Measurements from ENCODE around the gene AIFM2. TPM values are rescaled to one million over a fixed set of nuclear protein-coding genes. Genes with fewer than 3 reads are reported as not detected.
A peak's percentile ranks its signal among the peaks of the same experiment; 100 is the strongest.

The AIFM2 gene
- total RNA-seq, 1 experiment from 2014 or later = 16.6 TPM

DNA sequence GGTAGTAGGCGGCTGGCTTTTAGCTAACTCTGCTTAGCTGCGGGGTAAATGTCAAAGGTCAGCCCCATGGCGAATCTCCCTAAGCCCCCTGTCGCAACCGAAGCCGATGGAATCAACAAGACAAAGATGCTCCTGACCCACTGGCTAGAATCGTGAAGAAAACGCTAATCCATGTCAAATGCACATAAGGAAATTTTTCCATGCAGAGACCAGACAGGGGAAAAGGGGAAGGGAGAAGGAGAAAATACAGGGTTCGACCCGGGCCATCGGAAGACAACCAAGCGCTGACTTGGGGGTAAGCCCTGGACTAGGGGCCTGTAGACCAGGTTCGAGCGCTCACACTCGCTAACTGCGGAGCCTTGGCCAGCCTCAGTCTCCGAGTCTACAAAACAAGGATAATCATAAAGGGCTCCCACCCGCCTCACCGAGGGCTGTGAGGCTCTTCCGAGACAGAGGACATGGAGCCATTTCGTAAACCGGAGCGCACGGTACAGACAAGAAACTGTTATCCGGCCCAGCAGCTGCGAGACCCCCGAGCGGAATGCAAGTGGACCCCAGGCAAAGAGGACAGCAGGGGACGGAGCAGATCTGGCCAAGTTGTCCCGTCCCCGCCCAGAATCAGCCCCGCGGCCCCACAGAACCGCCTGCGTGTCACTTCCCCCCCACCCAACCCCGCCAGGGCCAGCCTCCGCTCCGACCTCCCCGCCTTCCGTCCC is 37.2 kb upstream of the AIFM2 start:
- DNase-seq (ENCODE audit: low read depth, low spot score) (no peak), ATAC-seq (peak; percentile 46)
- H3K36me3 ChIP-seq (ENCODE audit: control insufficient read depth, insufficient read depth, low read length) = peaks cover 9% of the 10 kb centered on the region; the same call in 1 of the 2 replicates
- no peaks in the 10 kb centered on the region for H3K9me3 ChIP-seq (ENCODE audit: control insufficient read depth, insufficient read depth, low read depth, low read length)
- in situ Hi-C loops (cut with HindIII; ENCODE audit: low pct_unique_long_range_greater_than_20kb, low sequenced_read_pairs) = no loop called here
- intact Hi-C loops (cut with micrococcal nuclease; ENCODE audit: unreplicated experiment) = no loop called here
- H3K27me3 ChIP-seq (ENCODE audit: control insufficient read depth, insufficient read depth, low read length) = no peaks in the 10 kb centered on the region
- CTCF ChIA-PET = interaction anchor here (0.6 to 1.0 kb wide), 2 partner anchors 23 to 218 kb away, joined by 3 to 5 read pairs; partner anchors contain the start of gene TYSND1
- BruUV-seq (replicated peaks) = no TSS peak
- peak overlapping the region; percentile 91 for H3K27ac ChIP-seq (ENCODE audit: low read length)
- H3K4me3 ChIP-seq (ENCODE audit: low read depth in 2 of 2, low read length in 2 of 2) = peak overlapping the region; percentile 97
- peaks cover 26% of the 10 kb centered on the region for H3K4me1 ChIP-seq (ENCODE audit: control insufficient read depth, insufficient read depth, low read length)
- TF ChIP-seq, protein P1, sequence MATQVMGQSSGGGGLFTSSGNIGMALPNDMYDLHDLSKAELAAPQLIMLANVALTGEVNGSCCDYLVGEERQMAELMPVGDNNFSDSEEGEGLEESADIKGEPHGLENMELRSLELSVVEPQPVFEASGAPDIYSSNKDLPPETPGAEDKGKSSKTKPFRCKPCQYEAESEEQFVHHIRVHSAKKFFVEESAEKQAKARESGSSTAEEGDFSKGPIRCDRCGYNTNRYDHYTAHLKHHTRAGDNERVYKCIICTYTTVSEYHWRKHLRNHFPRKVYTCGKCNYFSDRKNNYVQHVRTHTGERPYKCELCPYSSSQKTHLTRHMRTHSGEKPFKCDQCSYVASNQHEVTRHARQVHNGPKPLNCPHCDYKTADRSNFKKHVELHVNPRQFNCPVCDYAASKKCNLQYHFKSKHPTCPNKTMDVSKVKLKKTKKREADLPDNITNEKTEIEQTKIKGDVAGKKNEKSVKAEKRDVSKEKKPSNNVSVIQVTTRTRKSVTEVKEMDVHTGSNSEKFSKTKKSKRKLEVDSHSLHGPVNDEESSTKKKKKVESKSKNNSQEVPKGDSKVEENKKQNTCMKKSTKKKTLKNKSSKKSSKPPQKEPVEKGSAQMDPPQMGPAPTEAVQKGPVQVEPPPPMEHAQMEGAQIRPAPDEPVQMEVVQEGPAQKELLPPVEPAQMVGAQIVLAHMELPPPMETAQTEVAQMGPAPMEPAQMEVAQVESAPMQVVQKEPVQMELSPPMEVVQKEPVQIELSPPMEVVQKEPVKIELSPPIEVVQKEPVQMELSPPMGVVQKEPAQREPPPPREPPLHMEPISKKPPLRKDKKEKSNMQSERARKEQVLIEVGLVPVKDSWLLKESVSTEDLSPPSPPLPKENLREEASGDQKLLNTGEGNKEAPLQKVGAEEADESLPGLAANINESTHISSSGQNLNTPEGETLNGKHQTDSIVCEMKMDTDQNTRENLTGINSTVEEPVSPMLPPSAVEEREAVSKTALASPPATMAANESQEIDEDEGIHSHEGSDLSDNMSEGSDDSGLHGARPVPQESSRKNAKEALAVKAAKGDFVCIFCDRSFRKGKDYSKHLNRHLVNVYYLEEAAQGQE (IDR thresholded peaks at IDR 0.05; ENCODE audit: insufficient read depth in 1 of 2, low read depth in 2 of 2, low read length in 1 of 2) = no peak
- TF ChIP-seq SIN3A (IDR thresholded peaks at IDR 0.05; ENCODE audit: borderline replicate concordance, insufficient read depth, low read depth, low read length) (no peak), TCF7L2 (IDR thresholded peaks at IDR 0.05; ENCODE audit: low read depth, low read length) (no peak), POLR2AphosphoS5 (IDR thresholded peaks at IDR 0.05; ENCODE audit: low read depth, low read length) (no peak)
- TF ChIP-seq, protein P2, sequence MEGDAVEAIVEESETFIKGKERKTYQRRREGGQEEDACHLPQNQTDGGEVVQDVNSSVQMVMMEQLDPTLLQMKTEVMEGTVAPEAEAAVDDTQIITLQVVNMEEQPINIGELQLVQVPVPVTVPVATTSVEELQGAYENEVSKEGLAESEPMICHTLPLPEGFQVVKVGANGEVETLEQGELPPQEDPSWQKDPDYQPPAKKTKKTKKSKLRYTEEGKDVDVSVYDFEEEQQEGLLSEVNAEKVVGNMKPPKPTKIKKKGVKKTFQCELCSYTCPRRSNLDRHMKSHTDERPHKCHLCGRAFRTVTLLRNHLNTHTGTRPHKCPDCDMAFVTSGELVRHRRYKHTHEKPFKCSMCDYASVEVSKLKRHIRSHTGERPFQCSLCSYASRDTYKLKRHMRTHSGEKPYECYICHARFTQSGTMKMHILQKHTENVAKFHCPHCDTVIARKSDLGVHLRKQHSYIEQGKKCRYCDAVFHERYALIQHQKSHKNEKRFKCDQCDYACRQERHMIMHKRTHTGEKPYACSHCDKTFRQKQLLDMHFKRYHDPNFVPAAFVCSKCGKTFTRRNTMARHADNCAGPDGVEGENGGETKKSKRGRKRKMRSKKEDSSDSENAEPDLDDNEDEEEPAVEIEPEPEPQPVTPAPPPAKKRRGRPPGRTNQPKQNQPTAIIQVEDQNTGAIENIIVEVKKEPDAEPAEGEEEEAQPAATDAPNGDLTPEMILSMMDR (IDR thresholded peaks at IDR 0.05) = no peak
- POLR2A ChIA-PET = interaction anchor here (0.7 to 1.1 kb wide), 3 partner anchors 23 to 780 kb away, joined by 3 to 12 read pairs (median 4); partner anchors contain the start of gene TYSND1

DNA sequence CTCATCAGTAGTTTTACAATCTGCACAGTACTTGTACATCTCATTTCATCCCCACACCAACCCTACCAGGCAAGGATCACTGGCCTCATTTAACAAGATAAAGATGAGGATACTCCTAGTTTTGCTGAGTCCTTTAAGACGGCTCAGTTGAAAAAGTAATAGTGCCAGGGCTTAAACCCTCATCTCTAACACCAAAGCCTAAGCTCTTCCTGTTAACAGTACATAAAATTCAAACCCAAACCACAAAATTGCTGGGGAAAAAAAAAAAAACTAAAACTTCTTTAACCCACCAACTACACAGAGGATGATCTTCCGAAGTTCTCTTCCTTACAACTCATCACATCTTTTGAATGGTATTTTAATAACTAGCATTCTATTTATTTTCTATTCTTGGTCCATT is 36.4 kb upstream of the AIFM2 start:
- DNase-seq (ENCODE audit: low read depth, low spot score) (no peak), ATAC-seq (no peak)
- ChIA-PET CTCF (no interaction called here), POLR2A (interaction anchor here (0.5 to 0.6 kb wide), 4 partner anchors 64 to 1080 kb away, joined by 3 to 10 read pairs (median 6); partner anchors contain the start of gene PPA1)
- H3K4me3 ChIP-seq (ENCODE audit: low read depth in 2 of 2, low read length in 2 of 2) = peak overlapping the region; percentile 97
- H3K36me3 ChIP-seq (ENCODE audit: control insufficient read depth, insufficient read depth, low read length) = peaks cover 9% of the 10 kb centered on the region; the same call in 1 of the 2 replicates
- H3K9me3 ChIP-seq (ENCODE audit: control insufficient read depth, insufficient read depth, low read depth, low read length) = no peaks in the 10 kb centered on the region
- BruUV-seq (replicated peaks) = no TSS peak
- in situ Hi-C loops (cut with HindIII; ENCODE audit: low pct_unique_long_range_greater_than_20kb, low sequenced_read_pairs) = no loop called here
- TF ChIP-seq, protein P2 (IDR thresholded peaks at IDR 0.05) = no peak
- TF ChIP-seq, protein P1 (IDR thresholded peaks at IDR 0.05; ENCODE audit: insufficient read depth in 1 of 2, low read depth in 2 of 2, low read length in 1 of 2) = no peak
- no peak for TF ChIP-seq SIN3A (IDR thresholded peaks at IDR 0.05; ENCODE audit: borderline replicate concordance, insufficient read depth, low read depth, low read length)
- TF ChIP-seq POLR2AphosphoS5 (IDR thresholded peaks at IDR 0.05; ENCODE audit: low read depth, low read length) = no peak
- no peak for TF ChIP-seq TCF7L2 (IDR thresholded peaks at IDR 0.05; ENCODE audit: low read depth, low read length)
- no peaks in the 10 kb centered on the region for H3K27me3 ChIP-seq (ENCODE audit: control insufficient read depth, insufficient read depth, low read length)
- intact Hi-C loops (cut with micrococcal nuclease; ENCODE audit: unreplicated experiment) = no loop called here
- H3K4me1 ChIP-seq (ENCODE audit: control insufficient read depth, insufficient read depth, low read length) = peaks cover 20% of the 10 kb centered on the region
- H3K27ac ChIP-seq (ENCODE audit: low read length) = peak overlapping the region; percentile 91

Measured in Panc1 (cell line).